Osteoblast (primary cell): ENCODE results near the gene KIRREL3. TPM values are rescaled to one million over a fixed set of nuclear protein-coding genes. Genes with fewer than 3 reads are reported as not detected.

Source experiments
- DNase-seq: peaks from one replicate; pipeline ENCODE4 v3.0.0; 2011; ENCODE audit warnings: low spot score, mixed read lengths; ENCODE audit not compliant: insufficient read length; ENCODE audit errors: missing footprints
- H2AFZ ChIP-seq: 2 replicates; pipeline ENCODE4 v1.6.0; 2011; ENCODE audit warnings: mild to moderate bottlenecking, low read length
- H3K27ac ChIP-seq: 2 replicates; pipeline ENCODE4 v1.5.1; 2011; ENCODE audit warnings: mild to moderate bottlenecking, low read depth, low read length, moderate library complexity
- H3K27me3 ChIP-seq: 2 replicates; pipeline ENCODE4 v1.6.0; 2012; ENCODE audit warnings: mild to moderate bottlenecking, control low read depth, inconsistent platforms, low read length, moderate library complexity; ENCODE audit not compliant: insufficient read depth
- H3K36me3 ChIP-seq: 2 replicates; pipeline ENCODE4 v1.5.1; 2011; ENCODE audit warnings: mild to moderate bottlenecking, low read length, control low read depth, moderate library complexity; ENCODE audit not compliant: insufficient read depth
- H3K4me1 ChIP-seq: 2 replicates; pipeline ENCODE4 v1.5.1; 2011; ENCODE audit warnings: mild to moderate bottlenecking, low read length, control low read depth, moderate library complexity; ENCODE audit not compliant: insufficient read depth
- H3K4me2 ChIP-seq: 2 replicates; pipeline ENCODE4 v1.6.0; 2011; ENCODE audit warnings: mild to moderate bottlenecking, low read length; ENCODE audit not compliant: insufficient read depth
- H3K4me3 ChIP-seq: fragments of 200-600 bp; sonication (generic); 3 replicates; pipeline ENCODE4 v1.5.1; 2012; ENCODE audit warnings: mild to moderate bottlenecking, low read length, inconsistent platforms; ENCODE audit not compliant: insufficient read depth
- H3K79me2 ChIP-seq: 2 replicates; pipeline ENCODE4 v1.6.0; 2012; ENCODE audit warnings: mild to moderate bottlenecking, low read length, control low read depth, inconsistent platforms; ENCODE audit not compliant: insufficient read depth
- H3K9me3 ChIP-seq: 2 replicates; pipeline ENCODE4 v1.5.1; 2011; ENCODE audit warnings: low read depth, low read length, control low read depth
- H4K20me1 ChIP-seq: 2 replicates; pipeline ENCODE4 v1.6.0; 2012; ENCODE audit warnings: mild to moderate bottlenecking, low read length, control low read depth; ENCODE audit not compliant: insufficient read depth
- CTCF ChIP-seq: IDR thresholded peaks from 2 replicates; pipeline ENCODE4 v1.5.1; 2011; ENCODE audit warnings: mild to moderate bottlenecking, low read depth, low read length, moderate library complexity; ENCODE audit errors: extremely low read depth
- total RNA-seq: library from RNA; depleted of rRNA; stranded (reverse); fragments of >200 nt; gene quantifications from 2 replicates; pipeline ENCODE4 v1.2.3, GENCODE V29; 2012

Gene KIRREL3
- total RNA-seq, 1 donor: 3.6 TPM

GRCh38 chr11:126710804-126711399 is 289.7 kb downstream of the KIRREL3 start:
- DNase-seq: no peak
- no peak for TF ChIP-seq CTCF
- H3K27ac ChIP-seq: no peak overlapping the region
- no peaks in the 10 kb centered on the region for H3K9me3 ChIP-seq
- no peak overlapping the region for H3K4me3 ChIP-seq
- H3K4me2 ChIP-seq: no peak overlapping the region
- H3K79me2 ChIP-seq: no peaks in the 10 kb centered on the region
- H3K36me3 ChIP-seq: no peaks in the 10 kb centered on the region
- no peaks in the 10 kb centered on the region for H3K27me3 ChIP-seq
- H3K4me1 ChIP-seq: no peaks in the 10 kb centered on the region
- peaks cover 2% of the 10 kb centered on the region for H4K20me1 ChIP-seq
- no peak overlapping the region for H2AFZ ChIP-seq

- TF ChIP-seq CTCF: no peak
Observed at GRCh38 chr11:126707498-126707897, 293.1 kb downstream of the KIRREL3 start.

GRCh38 chr11:126704096-126704495 is 296.5 kb downstream of the KIRREL3 start:
- Histone ChIP-seq H3K4me3 (no peak overlapping the region), H3K9me3 (no peaks in the 10 kb centered on the region), H3K4me1 (no peaks in the 10 kb centered on the region), H3K27ac (no peak overlapping the region), H2AFZ (no peak overlapping the region), H3K36me3 (no peaks in the 10 kb centered on the region), H3K4me2 (no peak overlapping the region), H3K27me3 (no peaks in the 10 kb centered on the region), H4K20me1 (peaks cover 6% of the 10 kb centered on the region), H3K79me2 (no peaks in the 10 kb centered on the region)
- no peak for DNase-seq
- no peak for TF ChIP-seq CTCF

More at GRCh38 chr11:126707498-126707897, 293.1 kb downstream of the KIRREL3 start:
- Histone ChIP-seq H3K9me3 (no peaks in the 10 kb centered on the region), H3K36me3 (no peaks in the 10 kb centered on the region), H2AFZ (no peak overlapping the region), H3K4me3 (no peak overlapping the region), H3K4me1 (no peaks in the 10 kb centered on the region), H3K27ac (no peak overlapping the region), H3K4me2 (no peak overlapping the region), H4K20me1 (peaks cover 2% of the 10 kb centered on the region), H3K27me3 (no peaks in the 10 kb centered on the region), H3K79me2 (no peaks in the 10 kb centered on the region)
- no peak for DNase-seq

GRCh38 chr11:126703662-126704061 is 296.9 kb downstream of the KIRREL3 start:
- Histone ChIP-seq H4K20me1 (peaks cover 6% of the 10 kb centered on the region), H2AFZ (no peak overlapping the region), H3K36me3 (no peaks in the 10 kb centered on the region), H3K4me1 (no peaks in the 10 kb centered on the region), H3K4me2 (no peak overlapping the region), H3K9me3 (no peaks in the 10 kb centered on the region), H3K27ac (no peak overlapping the region), H3K27me3 (no peaks in the 10 kb centered on the region), H3K4me3 (no peak overlapping the region), H3K79me2 (no peaks in the 10 kb centered on the region)
- no peak for TF ChIP-seq CTCF
- DNase-seq: no peak
